DMS79 treated with DMSO at 0.1 percent for 48 hours (cell line): ENCODE measurements around the gene CHERP.

ENCODE experiments used
- DNase-seq: peaks from one replicate; lab custom pipeline; 2025; lab: John Stamatoyannopoulos, UW

Gene CHERP

GRCh38 chr19:16542910-16543472 is 754 bp upstream of the CHERP start:
- no peak for DNase-seq

- DNase-seq, result peak; percentile 3
Observed at GRCh38 chr19:16541526-16542044, 652 bp downstream of the CHERP start.

- no peak for DNase-seq
Observed at GRCh38 chr19:16540948-16541347, 1.3 kb downstream of the CHERP start.

GRCh38 chr19:16537111-16537510 is 5.1 kb downstream of the CHERP start:
- DNase-seq, result no peak

- DNase-seq, result no peak
Observed at GRCh38 chr19:16536130-16536529, 6.1 kb downstream of the CHERP start.

GRCh38 chr19:16535381-16535780 is 6.9 kb downstream of the CHERP start:
- no peak for DNase-seq

- no peak for DNase-seq
Observed at GRCh38 chr19:16532440-16533234, 9.6 kb downstream of the CHERP start.

- DNase-seq, result no peak
Observed at GRCh38 chr19:16531380-16531669, 10.9 kb downstream of the CHERP start.

- no peak for DNase-seq
Observed at GRCh38 chr19:16530540-16531379, 11.5 kb downstream of the CHERP start.

GRCh38 chr19:16529466-16530144 is 12.6 kb downstream of the CHERP start:
- DNase-seq, result no peak

- DNase-seq, result no peak
Observed at GRCh38 chr19:16527971-16528521, 14.2 kb downstream of the CHERP start.

- no peak for DNase-seq
Observed at GRCh38 chr19:16527334-16527935, 14.8 kb downstream of the CHERP start.

GRCh38 chr19:16525751-16526481 is 16.3 kb downstream of the CHERP start:
- no peak for DNase-seq

- no peak for DNase-seq
Observed at GRCh38 chr19:16524991-16525734, 17.1 kb downstream of the CHERP start.

GRCh38 chr19:16522559-16523377 is 19.5 kb downstream of the CHERP start:
- no peak for DNase-seq

- DNase-seq, result no peak
Observed at GRCh38 chr19:16521715-16522289, 20.4 kb downstream of the CHERP start.

- no peak for DNase-seq
Observed at GRCh38 chr19:16520986-16521624, 21.1 kb downstream of the CHERP start.
